OCI-LY7 (cell line): Measurements from ENCODE around the gene SEPHS2.

Experiments used
- CTCF ChIP-seq: fragments of 200-600 bp; sonication (generic); conservative IDR thresholded peaks from 2 replicates; pipeline ENCODE4 v1.5.1; 2014; ENCODE audit warnings: mild to moderate bottlenecking, antibody characterized with exemption, low read length, moderate library complexity, mixed read lengths
- EZH2phosphoT487 ChIP-seq: fragments of 200-600 bp; sonication (generic); IDR thresholded peaks from 2 replicates; pipeline ENCODE4 v1.6.1; 2018; ENCODE audit warnings: low read depth, borderline replicate concordance, mild to moderate bottlenecking, mixed run types, antibody characterized with exemption, low read length, moderate library complexity, mixed read lengths

- no peak for TF ChIP-seq CTCF
- no peak for TF ChIP-seq EZH2phosphoT487
These were observed 51.0 kb downstream of the SEPHS2 start for GRCh38 chr16:30394592-30395154.
